ENCODE results near the gene NFKBIZ. TPM values are rescaled to one million over a fixed set of nuclear protein-coding genes. Genes with fewer than 3 reads are reported as not detected.

The NFKBIZ gene
- total RNA-seq (ENCODE audit: low replicate concordance) = 54.1 and 87.6 TPM in 2 replicates
- long read RNA-seq, partial matches to known transcripts = 20 of 30 reads
- long read RNA-seq, other reads (novel, unspliced or antisense) = 8 of 30 reads

GRCh38 chr3:101848754-101849713 is at the start of gene NFKBIZ:
TSS of gene NFKBIZ (plus strand) at chr3:101849514. CDS start at chr3:101849629, 115 bp downstream.
- Mint-ChIP-seq H3K9me3 (no peaks in the 10 kb centered on the region), H3K27ac (peak within 1 kb of the TSS; percentile 96), H3K4me3 (peak within 1 kb of the TSS; percentile 95), H3K36me3 (peaks cover 34% of the 10 kb centered on the region), H3K27me3 (no peaks in the 10 kb centered on the region), H3K4me1 (ENCODE audit: unreplicated experiment) (peaks cover 24% of the 10 kb centered on the region)
- no peak for TF ChIP-seq CTCF (conservative IDR thresholded peaks at IDR 0.05)
- peak; percentile 94 for DNase-seq (ENCODE audit: extremely low spot score, unreplicated experiment)

GRCh38 chr3:101801174-101801573 is 48.1 kb upstream of the NFKBIZ start:
- no peak for TF ChIP-seq CTCF (conservative IDR thresholded peaks at IDR 0.05)
- Mint-ChIP-seq H3K4me1 (ENCODE audit: unreplicated experiment) (peaks cover 3% of the 10 kb centered on the region), H3K4me3 (no peak overlapping the region), H3K27ac (no peak overlapping the region), H3K36me3 (peaks cover 13% of the 10 kb centered on the region), H3K9me3 (no peaks in the 10 kb centered on the region), H3K27me3 (no peaks in the 10 kb centered on the region)
- DNase-seq (ENCODE audit: extremely low spot score, unreplicated experiment) = no peak

GRCh38 chr3:101802179-101802578 is 47.1 kb upstream of the NFKBIZ start:
- Mint-ChIP-seq H3K4me1 (ENCODE audit: unreplicated experiment) (peaks cover 3% of the 10 kb centered on the region), H3K36me3 (peaks cover 9% of the 10 kb centered on the region), H3K27ac (no peak overlapping the region), H3K9me3 (no peaks in the 10 kb centered on the region), H3K4me3 (no peak overlapping the region), H3K27me3 (no peaks in the 10 kb centered on the region)
- TF ChIP-seq CTCF (conservative IDR thresholded peaks at IDR 0.05) = no peak
- DNase-seq (ENCODE audit: extremely low spot score, unreplicated experiment) = no peak

- Mint-ChIP-seq H3K27ac (no peak overlapping the region), H3K4me1 (ENCODE audit: unreplicated experiment) (peaks cover 3% of the 10 kb centered on the region), H3K36me3 (peaks cover 9% of the 10 kb centered on the region), H3K27me3 (no peaks in the 10 kb centered on the region), H3K9me3 (no peaks in the 10 kb centered on the region), H3K4me3 (no peak overlapping the region)
- DNase-seq (ENCODE audit: extremely low spot score, unreplicated experiment) = no peak
- peak; percentile 94 for TF ChIP-seq CTCF (conservative IDR thresholded peaks at IDR 0.05)
Observed at GRCh38 chr3:101803173-101803782, 46.0 kb upstream of the NFKBIZ start.

GRCh38 chr3:101803939-101804338 is 45.4 kb upstream of the NFKBIZ start:
- no peaks in the 10 kb centered on the region for H3K9me3 Mint-ChIP-seq
- no peak overlapping the region for H3K4me3 Mint-ChIP-seq
- no peak for TF ChIP-seq CTCF (conservative IDR thresholded peaks at IDR 0.05)
- DNase-seq (ENCODE audit: extremely low spot score, unreplicated experiment) = no peak
- H3K27ac Mint-ChIP-seq = no peak overlapping the region
- H3K27me3 Mint-ChIP-seq = no peaks in the 10 kb centered on the region
- H3K4me1 Mint-ChIP-seq (ENCODE audit: unreplicated experiment) = peaks cover 5% of the 10 kb centered on the region
- peaks cover 9% of the 10 kb centered on the region for H3K36me3 Mint-ChIP-seq
